Fibroblast of skin of scalp (primary cell): ENCODE measurements around the gene CASP5. TPM values are rescaled to one million over a fixed set of nuclear protein-coding genes. Genes with fewer than 3 reads are reported as not detected.
"Not testable (repeated sequence)": the region's sequence is repeated elsewhere in the genome, so short reads cannot be mapped to it uniquely, and the experiment has no call there.

ENCODE experiments used
- DNase-seq: peaks from one replicate; pipeline ENCODE4 v3.0.0-alpha.2; 2013
- polyA plus RNA-seq, 2 experiments: library from polyadenylated mRNA; unstranded; fragments of 120-200 nt; gene quantifications; one replicate each; pipeline ENCODE4 v1.2.1, GENCODE V29; 2013; ENCODE audit not compliant: insufficient read length in 2 of 2

The CASP5 gene
- polyA plus RNA-seq (2013, experiment 1 of 2; ENCODE audit: insufficient read length) = not detected
- not detected for polyA plus RNA-seq (2013, experiment 2 of 2; ENCODE audit: insufficient read length)

- no peak for DNase-seq
These were observed at the start of gene CASP5 for GRCh38 chr11:105023003-105023402. Gene CASP5, minus strand, starts transcription at chr11:105023168. Its CDS starts 32 bp downstream, at chr11:105023136.

DNA sequence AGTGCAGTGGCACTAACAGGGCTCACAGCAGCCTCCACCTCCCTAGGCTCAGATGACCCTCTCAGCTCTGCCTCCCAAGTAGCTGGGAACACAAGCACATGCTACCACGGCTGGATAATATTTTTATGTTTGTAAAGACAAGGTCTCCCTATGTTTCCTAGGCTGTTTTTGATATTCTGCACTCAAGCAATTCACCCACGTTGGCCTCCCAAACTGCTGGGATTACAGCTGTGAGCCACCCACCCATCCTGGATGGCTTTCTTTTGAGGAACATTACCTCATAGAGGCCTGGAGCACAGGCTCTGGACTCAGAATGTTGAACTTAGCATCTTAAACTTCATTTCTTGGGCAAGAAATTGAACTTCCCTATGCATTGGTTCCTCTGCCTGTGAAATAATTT lies 49.1 kb upstream of the CASP5 start:
- not testable (repeated sequence) for DNase-seq

DNA sequence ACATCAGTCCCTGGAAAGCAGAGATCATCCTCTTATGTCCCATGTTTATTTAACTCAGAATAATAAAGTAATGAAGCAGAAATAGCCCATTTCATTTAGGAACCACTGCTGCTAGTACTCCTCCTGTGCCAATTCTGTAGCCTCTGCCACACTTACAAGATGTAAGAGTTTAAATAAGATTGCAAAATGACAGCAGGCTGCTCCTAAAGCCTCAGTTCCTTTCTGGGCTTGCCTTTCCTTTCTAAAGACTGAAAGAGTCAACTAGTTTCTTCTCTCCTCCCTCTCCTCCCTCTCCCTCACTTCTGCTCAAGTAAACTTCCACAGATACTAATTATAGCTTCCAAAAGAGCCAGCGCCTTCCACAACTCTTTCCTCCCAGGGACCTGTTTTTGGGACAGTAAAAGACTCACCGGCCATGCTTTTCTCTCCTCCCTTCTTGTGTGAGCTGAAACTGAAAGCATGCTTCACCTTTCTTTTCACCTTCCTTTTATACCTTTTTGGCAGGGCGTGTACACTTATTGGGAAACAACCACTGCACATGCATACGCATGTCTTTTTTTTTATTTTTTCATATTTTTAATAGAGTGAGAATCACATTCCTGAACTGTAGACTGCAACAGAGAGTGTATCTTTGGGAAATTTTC lies 48.2 kb upstream of the CASP5 start:
- DNase-seq = no peak

DNA sequence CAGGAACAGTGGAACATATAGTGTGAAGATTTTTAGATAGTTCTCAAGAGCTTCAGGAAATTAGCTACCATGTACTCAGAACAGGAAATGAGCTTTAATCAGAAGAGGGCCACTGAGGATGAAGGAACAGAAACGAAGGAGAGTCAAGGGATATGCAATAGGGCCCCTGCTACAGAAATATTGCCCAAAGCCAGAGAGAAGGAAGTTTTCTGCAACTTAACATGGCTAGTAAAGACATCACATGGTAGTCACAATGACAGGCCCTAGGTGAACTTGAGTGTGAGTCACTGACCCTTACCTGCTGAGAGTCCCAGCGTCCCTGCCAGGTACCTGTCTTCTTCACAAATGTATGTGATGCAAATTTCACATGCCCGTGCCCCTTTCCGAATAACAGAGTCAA lies 47.3 kb upstream of the CASP5 start:
- no peak for DNase-seq

GRCh38 chr11:105069749-105070148 lies 46.8 kb upstream of the CASP5 start:
- DNase-seq = not testable (repeated sequence)

DNA sequence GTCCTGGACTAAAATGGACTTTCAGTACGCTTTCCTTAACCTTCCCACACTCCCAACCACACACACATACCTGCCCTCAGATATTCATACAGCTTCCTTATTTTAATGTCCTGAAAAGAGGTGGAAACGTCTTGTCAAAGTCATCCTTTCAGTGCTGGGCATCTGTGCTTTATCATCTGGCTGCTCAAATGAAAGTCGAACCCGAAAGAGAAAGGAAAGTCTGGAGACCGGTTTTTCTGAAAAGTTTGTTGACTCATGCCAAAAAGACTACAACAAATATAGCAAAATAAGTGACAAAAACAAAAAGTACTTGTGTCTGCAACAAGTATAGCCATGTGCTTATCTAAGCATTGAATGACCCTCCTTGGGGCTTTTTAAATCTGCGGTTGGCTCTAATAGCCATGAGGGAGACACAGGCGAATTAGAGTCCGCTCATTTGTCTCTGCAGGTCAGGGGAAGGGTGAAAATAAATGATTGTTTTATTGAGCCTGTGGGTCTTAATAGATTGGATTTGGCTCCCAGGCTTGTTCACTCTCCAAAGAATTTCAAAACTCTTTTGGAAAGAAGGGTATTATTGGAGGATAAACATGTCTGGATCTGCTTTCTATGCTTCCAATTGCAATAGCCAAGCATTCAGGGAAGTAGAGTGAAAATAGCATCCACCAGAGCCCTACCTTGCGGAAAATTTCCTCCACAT lies 40.4 kb upstream of the CASP5 start:
- DNase-seq = not testable (repeated sequence)

- DNase-seq = no peak
These were observed 34.5 kb upstream of the CASP5 start for GRCh38 chr11:105057432-105057831.

DNA sequence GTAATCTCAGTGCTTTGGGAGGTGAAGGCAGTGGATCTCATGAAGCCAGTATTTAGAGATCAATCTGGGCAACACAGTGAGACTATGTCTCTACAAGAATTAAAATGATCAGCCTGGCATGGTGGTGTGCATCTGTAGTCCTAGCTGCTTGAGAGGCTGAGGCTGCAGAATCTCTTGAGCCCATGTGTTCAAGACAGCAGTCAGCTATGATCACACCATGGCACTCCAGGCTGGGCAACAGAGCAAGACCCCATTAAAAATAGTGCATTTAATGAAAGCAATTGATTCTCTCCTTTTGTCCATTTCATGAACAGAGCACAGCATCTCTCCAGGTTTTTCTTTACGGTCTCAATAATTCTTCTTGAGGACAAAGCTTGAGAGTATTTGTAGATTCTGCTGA lies 33.5 kb upstream of the CASP5 start:
- no peak for DNase-seq

DNA sequence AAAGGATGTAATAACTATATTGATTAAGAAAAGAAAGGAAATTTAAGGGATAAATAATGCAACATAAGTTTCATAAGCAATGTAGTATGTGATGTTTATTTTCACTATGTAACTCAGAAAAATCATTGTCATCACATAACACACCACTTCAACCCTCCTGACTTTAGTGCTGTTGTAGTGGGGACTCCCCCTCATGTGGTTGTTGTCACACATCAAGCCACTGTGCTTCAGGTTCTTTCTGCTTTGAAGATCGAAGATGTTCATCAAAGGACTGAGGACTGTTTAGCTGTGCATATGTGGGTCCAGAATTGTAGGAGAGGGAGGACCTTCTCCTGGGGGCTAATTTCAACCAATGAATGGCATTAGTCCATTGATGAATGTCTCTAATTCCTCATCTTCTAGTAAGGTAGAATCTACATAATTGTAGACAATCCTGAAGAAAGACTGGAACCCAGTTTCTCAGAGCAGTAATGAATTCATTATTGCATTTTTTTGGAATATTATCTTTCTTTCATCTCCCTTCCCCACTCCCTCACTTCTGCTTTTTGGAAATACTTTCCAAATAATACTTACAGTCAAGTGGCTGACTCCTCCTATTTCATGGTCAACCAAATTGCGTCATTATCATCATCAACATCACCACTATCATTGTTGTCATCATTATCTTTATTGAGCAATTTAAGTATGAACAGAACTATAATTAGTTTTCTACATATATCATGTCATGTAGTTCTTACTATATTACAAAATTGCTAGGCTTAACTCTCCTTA lies 31.9 kb upstream of the CASP5 start:
- no peak for DNase-seq

DNA sequence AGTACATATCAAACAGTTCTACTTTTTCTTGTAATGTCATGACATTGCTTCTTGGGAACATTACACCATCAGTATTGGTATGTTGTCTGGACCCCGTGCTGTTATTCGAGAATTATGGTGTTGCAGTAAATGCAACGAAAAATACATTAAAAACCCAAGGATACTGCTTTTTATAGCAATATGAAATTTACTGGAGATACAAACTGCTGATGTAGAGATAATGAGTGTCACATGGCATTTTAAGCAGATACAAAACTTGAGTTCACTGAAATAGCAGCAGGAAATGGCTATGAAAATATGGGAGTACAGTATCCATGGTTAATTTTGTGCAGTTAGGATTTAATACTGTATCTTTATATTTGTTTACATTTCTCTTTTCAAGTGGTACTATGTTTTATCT lies 29.5 kb upstream of the CASP5 start:
- no peak for DNase-seq

DNA sequence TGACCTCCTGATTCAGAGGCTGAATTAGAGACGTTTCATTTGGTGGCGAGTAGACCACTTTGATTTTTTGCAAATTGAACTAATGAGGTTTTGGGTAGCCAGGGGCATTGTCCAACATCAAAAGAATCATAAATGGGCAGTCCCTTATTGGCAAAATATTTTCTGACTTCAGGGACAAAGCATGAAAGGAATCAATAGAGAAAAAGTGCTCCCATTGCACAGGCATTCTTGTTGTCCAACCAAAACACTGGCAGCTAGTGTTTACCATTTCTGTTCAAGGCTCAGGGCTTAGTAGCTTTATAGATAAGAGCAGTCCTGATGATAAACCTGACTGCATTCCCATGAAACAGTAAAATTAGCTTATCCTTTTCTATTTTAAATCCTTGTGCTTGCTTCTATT lies 28.6 kb upstream of the CASP5 start:
- no peak for DNase-seq

DNA sequence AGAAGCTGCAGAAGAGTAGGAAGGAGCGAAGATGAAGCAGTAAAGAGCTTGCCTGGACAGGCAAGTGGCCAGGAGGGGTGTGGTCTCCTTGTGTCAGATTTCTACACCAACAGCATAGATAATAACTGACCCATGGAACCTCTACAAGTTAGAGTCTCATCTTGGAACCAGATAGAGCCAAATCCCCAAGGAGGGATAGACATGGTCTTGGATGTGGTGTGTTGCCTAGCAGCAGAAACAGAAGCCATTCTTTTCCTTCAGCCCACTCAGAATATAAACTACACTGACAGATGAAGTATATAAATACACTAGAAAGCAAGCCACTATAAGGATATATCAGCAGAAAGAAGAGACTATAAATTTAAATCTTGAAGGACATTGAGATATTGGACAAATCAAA lies 26.5 kb upstream of the CASP5 start:
- no peak for DNase-seq

GRCh38 chr11:105046898-105047579 lies 24.1 kb upstream of the CASP5 start:
- peak; percentile 99 for DNase-seq

DNA sequence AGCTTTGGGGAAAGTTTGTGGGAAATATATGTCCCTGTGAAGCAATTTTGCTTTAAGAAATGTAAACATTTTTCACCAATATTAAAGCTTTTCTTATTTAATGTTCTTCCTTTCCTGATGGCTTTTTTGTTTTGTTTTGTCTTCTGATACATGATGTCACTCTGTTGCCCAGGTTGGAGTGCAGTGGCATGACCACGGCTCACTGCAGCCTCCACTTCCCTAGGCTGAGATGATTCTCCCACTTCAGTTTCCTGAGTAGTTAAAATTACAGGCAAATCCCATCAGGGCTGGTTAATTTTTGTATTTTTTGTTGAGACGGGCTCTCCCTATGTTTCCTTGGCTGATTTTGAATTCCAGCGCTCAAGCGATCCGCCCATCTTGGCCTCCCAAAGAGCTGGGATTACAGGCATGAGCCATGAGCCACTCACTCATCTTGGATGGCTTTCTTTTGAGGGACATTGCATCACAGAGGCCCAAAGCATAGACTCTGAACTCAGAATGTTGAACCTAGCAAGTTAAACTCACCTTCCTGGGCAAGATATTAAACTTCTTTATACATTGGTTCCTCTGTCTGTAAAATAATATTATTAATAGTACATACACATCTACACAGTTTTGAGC lies 22.8 kb upstream of the CASP5 start:
- DNase-seq = peak; percentile 38

GRCh38 chr11:105044557-105045524 lies 21.9 kb upstream of the CASP5 start, which contains the start of gene CARD16:
Gene CARD16, minus strand, starts transcription at chr11:105045335. Its CDS starts 38 bp downstream, at chr11:105045297.
- peak; percentile 68 for DNase-seq

GRCh38 chr11:105042178-105042577 lies 19.2 kb upstream of the CASP5 start:
- DNase-seq = no peak

GRCh38 chr11:105040703-105041102 lies 17.7 kb upstream of the CASP5 start:
- no peak for DNase-seq

DNA sequence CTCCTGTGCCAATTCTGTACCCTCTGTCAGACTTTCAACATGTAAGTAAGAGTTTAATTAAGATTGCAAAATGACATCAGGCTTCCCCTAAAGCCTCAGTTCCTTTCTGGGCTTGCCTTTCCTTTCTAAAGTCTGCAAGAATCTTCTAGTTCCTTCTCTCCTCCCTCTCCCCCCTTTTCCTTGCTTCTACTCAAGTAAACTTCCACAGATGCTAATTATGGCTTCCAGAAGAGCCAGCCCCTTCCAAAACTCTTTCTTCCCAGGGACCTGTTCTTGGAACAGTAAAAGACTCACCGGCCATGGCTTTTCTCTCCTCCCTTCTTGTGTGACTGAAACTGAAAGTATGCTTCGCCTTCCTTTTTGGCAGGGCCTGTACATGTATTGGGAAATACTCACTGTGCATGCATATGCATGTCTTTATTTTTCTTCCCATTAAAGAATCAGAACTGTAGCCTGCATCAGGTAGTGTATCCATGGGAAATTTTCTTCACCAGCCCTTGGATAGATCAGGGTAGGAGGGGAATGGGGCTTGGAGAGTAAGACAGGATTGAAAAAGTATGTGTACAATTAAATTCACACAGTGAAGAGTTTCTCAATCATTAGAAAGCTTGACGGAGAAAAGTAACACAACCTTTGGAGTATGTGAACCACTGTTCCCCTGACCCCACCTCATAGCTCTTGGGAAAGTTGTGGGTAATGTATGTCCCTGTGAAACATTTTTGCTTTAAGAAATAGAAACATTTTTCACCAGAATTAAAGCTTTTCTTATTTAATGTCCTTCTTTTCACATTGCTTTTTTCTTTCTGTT lies 12.0 kb upstream of the CASP5 start, which contains the start of gene CASP1:
Gene CASP1, minus strand, starts transcription at position 332 of the 808 bp plus-strand sequence. Its CDS starts 31 bp downstream, at position 301.
- peak; percentile 72 for DNase-seq

- DNase-seq = not testable (repeated sequence)
These were observed 11.4 kb upstream of the CASP5 start for GRCh38 chr11:105034388-105034787.

DNA sequence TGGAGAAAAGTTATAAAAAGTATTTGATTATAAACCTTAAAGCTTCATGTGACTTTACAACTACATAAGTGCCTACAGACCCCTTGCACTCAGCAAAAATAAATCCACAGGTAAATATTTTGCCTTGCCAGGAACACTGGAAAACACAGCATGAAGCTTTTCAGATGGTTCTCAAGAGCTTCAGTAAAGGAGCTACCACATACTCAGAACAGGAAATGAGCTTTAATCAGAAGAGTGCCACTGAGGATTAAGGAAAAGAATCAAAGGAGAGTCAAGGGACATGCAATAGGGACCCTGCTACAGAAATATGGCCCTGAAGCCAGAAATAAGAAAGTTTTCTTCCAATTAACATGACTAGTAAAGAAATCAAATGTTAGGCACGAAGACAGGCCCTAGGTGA lies 10.8 kb upstream of the CASP5 start:
- no peak for DNase-seq
